Liver (tissue), 9 donors: Measurements from ENCODE around the gene C1QTNF12. TPM values are rescaled to one million over a fixed set of nuclear protein-coding genes. Genes with fewer than 3 reads are reported as not detected.

Experiments
- DNase-seq: peaks from one replicate; pipeline ENCODE4 v3.0.0-alpha.2; 2017; ENCODE audit warnings: low spot score
- H3K27ac ChIP-seq, 2 donors: one replicate each; pipeline ENCODE4 v1.7.0; 2013; ENCODE audit warnings: inconsistent platforms in 2 of 2, low read length in 2 of 2, control low read depth in 1 of 2, low read depth in 1 of 2, mild to moderate bottlenecking in 1 of 2
- H3K27me3 ChIP-seq, 4 donors: one replicate each; pipeline versions ENCODE4 v1.6.1 to v1.7.0; 2013; ENCODE audit warnings: low read length in 3 of 4, inconsistent platforms in 1 of 4, mild to moderate bottlenecking in 1 of 4, moderate library complexity in 1 of 4; ENCODE audit not compliant: control insufficient read depth in 4 of 4, insufficient read depth in 4 of 4
- H3K36me3 ChIP-seq, 4 donors: one replicate each; pipeline versions ENCODE4 v1.6.1 to v1.7.0; 2013; ENCODE audit warnings: low read length in 3 of 4, mild to moderate bottlenecking in 3 of 4, low read depth in 1 of 4, moderate library complexity in 1 of 4; ENCODE audit not compliant: control insufficient read depth in 4 of 4, insufficient read depth in 3 of 4
- H3K4me1 ChIP-seq, 4 donors: one replicate each; pipeline versions ENCODE4 v1.6.1 to v1.7.0; 2013; ENCODE audit warnings: low read length in 3 of 4, mild to moderate bottlenecking in 3 of 4, moderate library complexity in 1 of 4; ENCODE audit not compliant: control insufficient read depth in 4 of 4, insufficient read depth in 4 of 4
- H3K4me3 ChIP-seq, 3 donors: one replicate each; pipeline versions ENCODE4 v1.6.1 to v1.7.0; 2013; ENCODE audit warnings: low read length in 3 of 3, control low read depth in 1 of 3, low read depth in 1 of 3, mild to moderate bottlenecking in 1 of 3
- H3K9ac ChIP-seq, 2 donors: one replicate each; pipeline ENCODE4 v1.7.0; 2013; ENCODE audit warnings: low read length in 2 of 2, mild to moderate bottlenecking in 2 of 2, moderate library complexity in 2 of 2, control low read depth in 1 of 2, low read depth in 1 of 2
- H3K9me3 ChIP-seq, 4 donors: one replicate each; pipeline versions ENCODE4 v1.6.1 to v1.7.0; 2013; ENCODE audit warnings: low read length in 3 of 4; ENCODE audit not compliant: control insufficient read depth in 4 of 4
- ATF3 ChIP-seq: IDR thresholded peaks from 2 replicates; pipeline ENCODE4 v1.6.1; 2016; ENCODE audit warnings: antibody characterized with exemption
- CTCF ChIP-seq: fragments of 150-350 bp; IDR thresholded peaks from 2 replicates; pipeline ENCODE4 v1.5.1; 2017; ENCODE audit warnings: improper control_type of control experiment, low read depth, low read length; ENCODE audit not compliant: missing input control
- EGR1 ChIP-seq, 2 donors: IDR thresholded peaks; 2 replicates each; pipeline ENCODE4 v1.6.1; 2016 to 2018; ENCODE audit warnings: antibody characterized with exemption in 2 of 2, low read depth in 2 of 2
- FOXA1 ChIP-seq: IDR thresholded peaks from 2 replicates; pipeline ENCODE4 v1.6.1; 2016; ENCODE audit warnings: antibody characterized with exemption
- FOXA2 ChIP-seq: IDR thresholded peaks from 2 replicates; pipeline ENCODE4 v1.6.1; 2016; ENCODE audit warnings: antibody characterized with exemption
- GABPA ChIP-seq, 2 donors: IDR thresholded peaks in 1 of 2; conservative IDR thresholded peaks in 1 of 2; 2 replicates each; pipeline ENCODE4 v1.6.1; 2016; ENCODE audit warnings: antibody characterized with exemption in 2 of 2, mild to moderate bottlenecking in 1 of 2, moderate library complexity in 1 of 2
- HNF4A ChIP-seq, 2 donors: conservative IDR thresholded peaks; 2 replicates each; pipeline ENCODE4 v1.6.1; 2016; ENCODE audit warnings: antibody characterized with exemption in 2 of 2, mild to moderate bottlenecking in 2 of 2
- HNF4G ChIP-seq: IDR thresholded peaks from 2 replicates; pipeline ENCODE4 v1.6.1; 2016; ENCODE audit warnings: antibody characterized with exemption
- JUND ChIP-seq, 2 donors: IDR thresholded peaks; 2 replicates each; pipeline ENCODE4 v1.6.1; 2016; ENCODE audit warnings: antibody characterized with exemption in 2 of 2
- MAX ChIP-seq: IDR thresholded peaks from 2 replicates; pipeline ENCODE4 v1.6.1; 2016; ENCODE audit warnings: antibody characterized with exemption
- NR2F2 ChIP-seq: IDR thresholded peaks from 2 replicates; pipeline ENCODE4 v1.6.1; 2016; ENCODE audit warnings: antibody characterized with exemption
- RAD21 ChIP-seq, 2 donors: IDR thresholded peaks; 2 replicates each; pipeline ENCODE4 v1.6.1; 2016; ENCODE audit warnings: antibody characterized with exemption in 2 of 2, mild to moderate bottlenecking in 2 of 2
- REST ChIP-seq: IDR thresholded peaks from 2 replicates; pipeline ENCODE4 v1.6.1; 2016; ENCODE audit warnings: antibody characterized with exemption, mild to moderate bottlenecking
- RXRA ChIP-seq, 2 donors: IDR thresholded peaks; 2 replicates each; pipeline ENCODE4 v1.6.1; 2017 to 2018; ENCODE audit warnings: antibody characterized with exemption in 2 of 2, mild to moderate bottlenecking in 1 of 2
- SP1 ChIP-seq: IDR thresholded peaks from 2 replicates; pipeline ENCODE4 v1.6.1; 2018; ENCODE audit warnings: antibody characterized with exemption, mild to moderate bottlenecking
- TAF1 ChIP-seq: conservative IDR thresholded peaks from 2 replicates; pipeline ENCODE4 v1.6.1; 2016; ENCODE audit warnings: antibody characterized with exemption, mild to moderate bottlenecking
- YY1 ChIP-seq: IDR thresholded peaks from 2 replicates; pipeline ENCODE4 v1.6.1; 2016; ENCODE audit warnings: antibody characterized with exemption, mild to moderate bottlenecking
- ZBTB33 ChIP-seq: IDR thresholded peaks from 2 replicates; pipeline ENCODE4 v1.6.1; 2016; ENCODE audit warnings: antibody characterized with exemption
- WGBS: extraction: QIAGEN DNeasy Blood & Tissue Kit; methylation state at CpG from one replicate; pipeline ENCODE4 v1.1.7; 2013; 5-methylcytosine and 5-hydroxymethylcytosine counted together
- polyA plus RNA-seq, 2 donors: library from polyadenylated mRNA; stranded (reverse) in 1 of 2; unstranded in 1 of 2; fragments of 200-250 nt in 1 of 2; fragments of >200 nt in 1 of 2; fragmentation: Nextera tagmentation in 1 of 2; extraction: Ambion mirVana in 1 of 2; gene quantifications; one replicate each; pipeline versions ENCODE4 v1.2.1 to v1.2.3, GENCODE V29; 2013 to 2015
- total RNA-seq, 2 donors: library from RNA; depleted of rRNA; stranded (reverse); fragments of >200 nt; gene quantifications; one replicate each; pipeline ENCODE4 v1.2.3, GENCODE V29; 2014
- donor health status: healthy.
- donor health status: healthy.
- donor health status: healthy.
- donor health status: healthy.
- donor health status: healthy.

Gene C1QTNF12
- total and polyA plus RNA-seq, 4 donors: 0.39 to 0.40 TPM; not detected in 2

- H3K4me1 ChIP-seq: peaks cover 9 to 24% (median 13%) of the 10 kb centered on the region in 4 donors
- H3K4me3 ChIP-seq: no peak overlapping the region
- H3K9ac ChIP-seq: no peak overlapping the region
- DNase-seq: no peak
- no peaks in the 10 kb centered on the region for H3K27me3 ChIP-seq
- no peak for TF ChIP-seq ATF3
- no peak for TF ChIP-seq ZBTB33
- TF ChIP-seq YY1: no peak
- no peak for TF ChIP-seq JUND (IDR thresholded peaks at IDR 0.05)
- no peak for TF ChIP-seq RAD21 (IDR thresholded peaks at IDR 0.05)
- TF ChIP-seq REST: no peak
- TF ChIP-seq HNF4A (conservative IDR thresholded peaks at IDR 0.05): no peak
- TF ChIP-seq SP1: no peak
- TF ChIP-seq MAX: no peak
- no peak for TF ChIP-seq EGR1 (IDR thresholded peaks at IDR 0.05; ENCODE audit: low read depth in 2 of 2)
- TF ChIP-seq NR2F2: no peak
- TF ChIP-seq GABPA (IDR thresholded peaks at IDR 0.05 in 1 of 2, conservative IDR thresholded peaks at IDR 0.05 in 1 of 2): no peak
- no peak for TF ChIP-seq RXRA (IDR thresholded peaks at IDR 0.05)
- no peak for TF ChIP-seq HNF4G
- no peak for TF ChIP-seq CTCF
- TF ChIP-seq FOXA2: no peak
- no peak for TF ChIP-seq TAF1
- no peak for TF ChIP-seq FOXA1
- no peak overlapping the region for H3K27ac ChIP-seq
- 92% methylated on average over 41 of the region's 41 CpGs for WGBS
- H3K36me3 ChIP-seq: no peaks in the 10 kb centered on the region
- H3K9me3 ChIP-seq: no peaks in the 10 kb centered on the region
Measured at GRCh38 chr1:1242461-1243265, 3.9 kb downstream of the C1QTNF12 start.
